Measurements from ENCODE around the gene FHL3.

Gene FHL3

GRCh38 chr1:38005195-38006007 is at the start of gene FHL3:
FHL3 (minus strand) TSS chr1:38005514; CDS start chr1:37999412, 6,102 bp downstream.
- no peak for DNase-seq (ENCODE audit: low read depth)

- DNase-seq (ENCODE audit: low read depth): no peak
These were observed 48.2 kb upstream of the FHL3 start for GRCh38 chr1:38053416-38054091.

- DNase-seq (ENCODE audit: low read depth): no peak
These were observed 47.6 kb upstream of the FHL3 start for GRCh38 chr1:38052750-38053415.

- no peak for DNase-seq (ENCODE audit: low read depth)
These were observed 45.8 kb upstream of the FHL3 start for GRCh38 chr1:38051079-38051543.

GRCh38 chr1:38050397-38051078 is 45.2 kb upstream of the FHL3 start:
- DNase-seq (ENCODE audit: low read depth): no peak

- no peak for DNase-seq (ENCODE audit: low read depth)
These were observed 42.4 kb upstream of the FHL3 start for GRCh38 chr1:38047603-38048141.

- DNase-seq (ENCODE audit: low read depth): peak; percentile 64
These were observed 41.7 kb upstream of the FHL3 start for GRCh38 chr1:38046884-38047602.

- no peak for DNase-seq (ENCODE audit: low read depth)
These were observed 41.1 kb upstream of the FHL3 start, which contains the start of gene POU3F1 for GRCh38 chr1:38046333-38046883. POU3F1 (minus strand) TSS chr1:38046793; CDS start chr1:38046743, 50 bp downstream.

GRCh38 chr1:38045401-38046332 is 40.4 kb upstream of the FHL3 start:
- no peak for DNase-seq (ENCODE audit: low read depth)

GRCh38 chr1:38044221-38045215 is 39.2 kb upstream of the FHL3 start:
- no peak for DNase-seq (ENCODE audit: low read depth)

- DNase-seq (ENCODE audit: low read depth): no peak
These were observed 37.9 kb upstream of the FHL3 start for GRCh38 chr1:38043036-38043747.

GRCh38 chr1:38041936-38042834 is 36.9 kb upstream of the FHL3 start:
- DNase-seq (ENCODE audit: low read depth): no peak

GRCh38 chr1:38039331-38040088 is 34.2 kb upstream of the FHL3 start:
- no peak for DNase-seq (ENCODE audit: low read depth)

- DNase-seq (ENCODE audit: low read depth): no peak
These were observed 33.5 kb upstream of the FHL3 start for GRCh38 chr1:38038861-38039260.

GRCh38 chr1:38037221-38037939 is 32.1 kb upstream of the FHL3 start:
- no peak for DNase-seq (ENCODE audit: low read depth)
